Transverse colon (tissue), 4 donors: Measurements from ENCODE around the gene ZNF221. TPM values are rescaled to one million over a fixed set of nuclear protein-coding genes. Genes with fewer than 3 reads are reported as not detected.

Source experiments
- DNase-seq: peaks from one replicate; pipeline ENCODE4 v3.0.0-alpha.2; 2019
- H3K27ac ChIP-seq, 4 donors: fragments of 200-600 bp; sonication (generic); 2 replicates each; pipeline ENCODE4 v1.5.1; 2016 to 2018; ENCODE audit warnings: inconsistent platforms in 4 of 4
- H3K27me3 ChIP-seq: fragments of 200-600 bp; sonication (generic); 2 replicates; pipeline ENCODE4 v1.5.1; 2017; ENCODE audit warnings: inconsistent platforms
- H3K36me3 ChIP-seq, 4 donors: fragments of 200-600 bp; sonication (generic); 2 replicates each; pipeline ENCODE4 v1.5.1; 2017 to 2019; ENCODE audit warnings: inconsistent platforms in 4 of 4
- H3K4me1 ChIP-seq, 4 donors: fragments of 200-600 bp; sonication (generic); 2 replicates each; pipeline ENCODE4 v1.5.1; 2017 to 2020; ENCODE audit warnings: inconsistent platforms in 4 of 4
- H3K4me3 ChIP-seq, 4 donors: fragments of 200-600 bp; sonication (generic); 1 replicate in 1 of 4; 2 replicates in 3 of 4; pipeline versions ENCODE4 v1.5.1 to v1.6.1; 2017 to 2019; ENCODE audit warnings: inconsistent platforms in 4 of 4
- H3K9me3 ChIP-seq, 2 donors: fragments of 200-600 bp; sonication (generic); 2 replicates each; pipeline ENCODE4 v1.5.1; 2017 to 2019; ENCODE audit warnings: inconsistent platforms in 2 of 2
- CTCF ChIP-seq, 5 experiments: fragments of 200-600 bp in 3 of 5; fragments of 450-650 bp in 2 of 5; sonication (generic) in 3 of 5; IDR thresholded peaks; 1 replicate in 2 of 5; 2 replicates in 3 of 5; pipeline ENCODE4 v1.5.1; 2016 to 2017; ENCODE audit warnings: antibody characterized with exemption in 5 of 5, inconsistent platforms in 3 of 5, mild to moderate bottlenecking in 2 of 5, moderate library complexity in 1 of 5
- EP300 ChIP-seq: sonication (generic); formaldehyde crosslinking; IDR thresholded peaks from one replicate; pipeline ENCODE4 v1.6.1; 2017; ENCODE audit warnings: antibody characterized with exemption, low read depth
- POLR2A ChIP-seq: fragments of 450-650 bp; IDR thresholded peaks from one replicate; pipeline ENCODE4 v1.6.1; 2016; ENCODE audit warnings: antibody characterized with exemption, mild to moderate bottlenecking, moderate library complexity
- POLR2AphosphoS5 ChIP-seq, 3 donors: sonication (generic); formaldehyde crosslinking; IDR thresholded peaks; one replicate each; pipeline ENCODE4 v1.6.1; 2016; ENCODE audit warnings: antibody characterized with exemption in 3 of 3
- whole genome bisulfite sequencing, 2 donors: methylation state at CpG; one replicate each; pipeline ENCODE4 v1.1.5; 2018; ENCODE audit warnings: low coverage in 1 of 2; 5-methylcytosine and 5-hydroxymethylcytosine counted together
- in situ Hi-C, 4 donors: fragments of 200-750 bp; cut with MboI; loops; one replicate each; pipeline versions ENCODE4 v1.15.0 to v1.15.1; 2017; ENCODE audit warnings: low sequenced_read_pairs in 3 of 4, low pct_ligation_motif_present in 1 of 4, low pct_unique_long_range_greater_than_20kb in 1 of 4
- intact Hi-C: fragments of 100-400 bp; cut with DNase I; formaldehyde crosslinking; loops from one replicate; pipeline ENCODE4 v1.15.1; 2023; ENCODE audit warnings: low total_unique reads
- total RNA-seq, 4 donors: library from RNA; depleted of rRNA; stranded (reverse); fragments of >200 nt; gene quantifications; one replicate each; pipeline ENCODE4 v1.1.0, GENCODE V29; 2016

Gene ZNF221
- total RNA-seq, 4 donors from 2014 or later: 1.00 to 32.2 (median 3.7) TPM

GRCh38 chr19:43906774-43907173 lies 44.3 kb upstream of the ZNF221 start:
- no peaks in the 10 kb centered on the region for H3K4me1 ChIP-seq
- no peak for DNase-seq
- no peaks in the 10 kb centered on the region for H3K27me3 ChIP-seq
- WGBS, 2 donors: 84 to 94% methylated on average over 2 of the region's 2 CpGs
- intact Hi-C loops: no loop called here
- peaks cover 53 to 73% of the 10 kb centered on the region in 2 donors for H3K9me3 ChIP-seq
- TF ChIP-seq POLR2A: no peak
- H3K36me3 ChIP-seq: no peaks in the 10 kb centered on the region
- in situ Hi-C loops: no loop called here
- no peak overlapping the region for H3K4me3 ChIP-seq
- H3K27ac ChIP-seq: no peak overlapping the region

DNA sequence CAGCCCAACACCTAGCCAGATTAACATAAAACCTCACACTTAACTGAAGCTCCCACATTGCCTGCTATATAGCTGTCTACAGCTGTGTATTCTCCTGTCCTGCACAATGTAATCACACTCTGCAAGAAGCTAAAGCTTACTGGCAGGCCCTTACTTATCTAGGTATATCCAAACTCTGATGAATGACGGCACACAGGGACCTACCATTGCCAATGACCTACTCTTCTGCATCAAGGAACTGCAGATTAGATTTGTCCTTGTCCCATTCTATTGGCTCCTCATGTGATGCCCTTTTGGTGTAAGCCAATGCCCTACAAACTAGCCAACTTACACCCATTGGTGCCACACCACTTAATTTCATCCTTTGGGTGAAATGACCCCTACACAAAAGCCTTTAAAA lies 42.4 kb upstream of the ZNF221 start:
- WGBS, 2 donors: 78% methylated on average over 1 of the region's 1 CpG; no CpG with 5 or more reads in 1 of the 2 donors
- in situ Hi-C loops: no loop called here
- Histone ChIP-seq H3K27ac (no peak overlapping the region), H3K4me3 (no peak overlapping the region), H3K36me3 (peaks cover 0 to 5% (median 2%) of the 10 kb centered on the region in 4 donors), H3K27me3 (no peaks in the 10 kb centered on the region), H3K4me1 (no peaks in the 10 kb centered on the region), H3K9me3 (peaks cover 62 to 83% of the 10 kb centered on the region in 2 donors)
- DNase-seq: no peak
- intact Hi-C loops: no loop called here
- TF ChIP-seq POLR2AphosphoS5 (IDR thresholded peaks at IDR 0.05) (no peak), EP300 (no peak), CTCF (IDR thresholded peaks at IDR 0.05) (no peak), POLR2A (no peak)

DNA sequence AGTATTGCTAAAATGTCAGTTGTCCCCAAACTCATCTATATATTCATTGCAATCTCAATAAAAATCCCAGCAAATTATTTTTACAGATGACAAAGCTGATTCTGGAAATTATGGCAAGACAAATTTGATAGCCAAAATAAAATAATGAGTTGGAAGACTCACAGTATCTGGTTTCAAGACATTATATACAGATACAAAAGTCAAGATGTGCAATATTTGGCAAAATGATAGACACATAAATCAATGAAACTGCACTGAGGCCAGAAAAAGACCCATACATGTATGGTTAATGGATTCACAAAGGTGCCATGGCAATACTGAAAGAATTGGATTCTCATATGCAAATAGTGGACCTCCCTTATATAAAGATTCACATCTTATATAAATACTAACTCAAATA lies 40.1 kb upstream of the ZNF221 start:
- Histone ChIP-seq H3K36me3 (peaks cover 4 to 27% (median 22%) of the 10 kb centered on the region in 4 donors), H3K4me1 (no peaks in the 10 kb centered on the region), H3K27ac (no peak overlapping the region), H3K9me3 (peaks cover 77 to 84% of the 10 kb centered on the region in 2 donors), H3K27me3 (no peaks in the 10 kb centered on the region), H3K4me3 (no peak overlapping the region)
- no peak for DNase-seq
- TF ChIP-seq EP300 (no peak), POLR2A (no peak), POLR2AphosphoS5 (IDR thresholded peaks at IDR 0.05) (no peak), CTCF (IDR thresholded peaks at IDR 0.05) (no peak)
- in situ Hi-C loops (no loop called here), intact Hi-C loops (no loop called here)

GRCh38 chr19:43913383-43913782 lies 37.6 kb upstream of the ZNF221 start:
- H3K9me3 ChIP-seq: peaks cover 87 to 99% of the 10 kb centered on the region in 2 donors
- no peak overlapping the region for H3K27ac ChIP-seq
- no peaks in the 10 kb centered on the region for H3K27me3 ChIP-seq
- intact Hi-C loops (no loop called here), in situ Hi-C loops (no loop called here)
- peaks cover 14 to 52% (median 35%) of the 10 kb centered on the region in 4 donors for H3K36me3 ChIP-seq
- 98 to 100% methylated on average over 5 to 7 of the region's 7 CpGs for WGBS, 2 donors
- no peaks in the 10 kb centered on the region for H3K4me1 ChIP-seq
- no peak for DNase-seq
- TF ChIP-seq EP300: no peak
- TF ChIP-seq CTCF (IDR thresholded peaks at IDR 0.05): no peak
- no peak for TF ChIP-seq POLR2A
- TF ChIP-seq POLR2AphosphoS5 (IDR thresholded peaks at IDR 0.05): no peak
- no peak overlapping the region for H3K4me3 ChIP-seq

GRCh38 chr19:43914051-43914450 lies 37.0 kb upstream of the ZNF221 start:
- H3K9me3 ChIP-seq: peaks cover 86 to 99% of the 10 kb centered on the region in 2 donors
- H3K27ac ChIP-seq: no peak overlapping the region
- TF ChIP-seq EP300 (no peak), POLR2AphosphoS5 (IDR thresholded peaks at IDR 0.05) (no peak), POLR2A (no peak)
- in situ Hi-C loops: no loop called here
- peaks cover 16 to 59% (median 38%) of the 10 kb centered on the region in 4 donors for H3K36me3 ChIP-seq
- no peaks in the 10 kb centered on the region for H3K4me1 ChIP-seq
- intact Hi-C loops: no loop called here
- 78 to 100% methylated on average over 3 of the region's 3 CpGs for WGBS, 2 donors
- no peaks in the 10 kb centered on the region for H3K27me3 ChIP-seq
- H3K4me3 ChIP-seq: no peak overlapping the region
- no peak for DNase-seq
